HEK293 (cell line): ENCODE data around the gene PTP4A2.

ENCODE experiments used
- CTCF ChIA-PET: fragments of 350-600 bp; formaldehyde crosslinking; extraction: SDS; loops from one replicate; lab custom pipeline; 2021; ENCODE audit warnings: antibody characterized with exemption; lab: Yijun Ruan, JAX
- POLR2A ChIA-PET: fragments of 300-600 bp; formaldehyde crosslinking; extraction: SDS; loops from one replicate; lab custom pipeline; 2020; ENCODE audit warnings: antibody characterized with exemption, inconsistent platforms; lab: Yijun Ruan, JAX
- H3K27ac ChIP-seq: fragments of 200-500 bp; sonication (Bioruptor generic); 2 replicates; pipeline ENCODE4 v1.5.1; 2014; ENCODE audit warnings: low read depth, low read length, control low read depth, inconsistent platforms; ENCODE audit errors: extremely low read depth
- H3K36me3 ChIP-seq, 2 experiments: fragments of 200-500 bp in 1 of 2; sonication (Bioruptor generic) in 1 of 2; 1 replicate in 1 of 2; 2 replicates in 1 of 2; pipeline ENCODE4 v1.5.1; 2014 to 2017; ENCODE audit warnings: inconsistent platforms in 2 of 2, low read length in 2 of 2; ENCODE audit not compliant: control insufficient read depth in 2 of 2, insufficient read depth in 1 of 2
- H3K4me1 ChIP-seq: fragments of 200-500 bp; sonication (Bioruptor generic); 2 replicates; pipeline ENCODE4 v1.5.1; 2014; ENCODE audit warnings: mild to moderate bottlenecking, low read length, inconsistent platforms; ENCODE audit not compliant: control insufficient read depth, insufficient read depth
- H3K4me3 ChIP-seq: 2 replicates; pipeline ENCODE4 v1.5.1; 2011; ENCODE audit warnings: low read depth, mild to moderate bottlenecking, control low read depth, low read length, moderate library complexity
- H3K9me3 ChIP-seq: fragments of 200-500 bp; sonication (Bioruptor generic); 2 replicates; pipeline ENCODE4 v1.5.1; 2014; ENCODE audit warnings: low read depth, low read length, inconsistent platforms; ENCODE audit not compliant: control insufficient read depth, insufficient read depth
- CTCF ChIP-seq: fragments of 450-650 bp; formaldehyde crosslinking; IDR thresholded peaks from 2 replicates; pipeline ENCODE4 v1.5.1; 2016; ENCODE audit warnings: missing biosample characterization, missing genetic modification characterization
- EGR2 ChIP-seq: fragments of 450-650 bp; formaldehyde crosslinking; IDR thresholded peaks from 2 replicates; pipeline ENCODE4 v1.5.1; 2016; ENCODE audit warnings: low read depth, missing biosample characterization, missing genetic modification characterization
- GLI4 ChIP-seq: fragments of 450-650 bp; formaldehyde crosslinking; IDR thresholded peaks from 2 replicates; pipeline ENCODE4 v1.5.1; 2016; ENCODE audit warnings: missing biosample characterization, missing genetic modification characterization
- KLF10 ChIP-seq: fragments of 450-650 bp; IDR thresholded peaks from 2 replicates; pipeline ENCODE4 v1.5.1; 2018; ENCODE audit warnings: missing biosample characterization, mild to moderate bottlenecking, missing genetic modification characterization
- SP2 ChIP-seq: fragments of 450-650 bp; formaldehyde crosslinking; IDR thresholded peaks from 2 replicates; pipeline ENCODE4 v1.5.1; 2016; ENCODE audit warnings: missing biosample characterization, missing genetic modification characterization
- ZFP41 ChIP-seq: fragments of 450-650 bp; formaldehyde crosslinking; IDR thresholded peaks from 2 replicates; pipeline ENCODE4 v1.5.1; 2016; ENCODE audit warnings: missing biosample characterization, missing genetic modification characterization, borderline replicate concordance
- ZNF121 ChIP-seq: fragments of 450-650 bp; formaldehyde crosslinking; IDR thresholded peaks from 2 replicates; pipeline ENCODE4 v1.5.1; 2016; ENCODE audit warnings: missing biosample characterization, missing genetic modification characterization
- ZNF155 ChIP-seq: fragments of 450-650 bp; formaldehyde crosslinking; IDR thresholded peaks from 2 replicates; pipeline ENCODE4 v1.5.1; 2016; ENCODE audit warnings: missing biosample characterization, missing genetic modification characterization
- ZNF169 ChIP-seq: fragments of 450-650 bp; formaldehyde crosslinking; IDR thresholded peaks from 2 replicates; pipeline ENCODE4 v1.5.1; 2016; ENCODE audit warnings: missing biosample characterization, missing genetic modification characterization
- ZNF184 ChIP-seq: fragments of 450-650 bp; IDR thresholded peaks from 2 replicates; pipeline ENCODE4 v1.5.1; 2018; ENCODE audit warnings: missing biosample characterization, mild to moderate bottlenecking, missing genetic modification characterization
- ZNF214 ChIP-seq: fragments of 450-650 bp; formaldehyde crosslinking; IDR thresholded peaks from 2 replicates; pipeline ENCODE4 v1.5.1; 2017; ENCODE audit warnings: missing biosample characterization, mild to moderate bottlenecking, missing genetic modification characterization, borderline replicate concordance
- ZNF221 ChIP-seq: fragments of 450-650 bp; formaldehyde crosslinking; IDR thresholded peaks from 2 replicates; pipeline ENCODE4 v1.5.1; 2017; ENCODE audit warnings: missing biosample characterization, missing genetic modification characterization, borderline replicate concordance
- ZNF404 ChIP-seq: fragments of 450-650 bp; formaldehyde crosslinking; IDR thresholded peaks from 2 replicates; pipeline ENCODE4 v1.5.1; 2017; ENCODE audit warnings: missing biosample characterization, missing genetic modification characterization
- ZNF426 ChIP-seq: fragments of 450-650 bp; formaldehyde crosslinking; IDR thresholded peaks from 2 replicates; pipeline ENCODE4 v1.5.1; 2017; ENCODE audit warnings: missing biosample characterization, missing genetic modification characterization, mild to moderate bottlenecking, inconsistent platforms, moderate library complexity
- ZNF571 ChIP-seq: fragments of 450-650 bp; formaldehyde crosslinking; IDR thresholded peaks from 2 replicates; pipeline ENCODE4 v1.5.0; 2017; ENCODE audit warnings: missing biosample characterization, missing genetic modification characterization
- ZNF596 ChIP-seq: fragments of 450-650 bp; IDR thresholded peaks from 2 replicates; pipeline ENCODE4 v1.5.0; 2018; ENCODE audit warnings: missing biosample characterization, mild to moderate bottlenecking, missing genetic modification characterization, moderate library complexity
- ZNF629 ChIP-seq: fragments of 450-650 bp; formaldehyde crosslinking; IDR thresholded peaks from 2 replicates; pipeline ENCODE4 v1.5.1; 2017; ENCODE audit warnings: missing biosample characterization, missing genetic modification characterization
- ZNF660 ChIP-seq: fragments of 450-650 bp; IDR thresholded peaks from 2 replicates; pipeline ENCODE4 v1.5.1; 2018; ENCODE audit warnings: missing biosample characterization, mild to moderate bottlenecking, missing genetic modification characterization
- ZNF76 ChIP-seq: fragments of 450-650 bp; formaldehyde crosslinking; IDR thresholded peaks from 2 replicates; pipeline ENCODE4; 2016; ENCODE audit warnings: low read depth, missing biosample characterization, missing genetic modification characterization, borderline replicate concordance
- ZNF785 ChIP-seq: fragments of 450-650 bp; formaldehyde crosslinking; IDR thresholded peaks from 2 replicates; pipeline ENCODE4 v1.5.1; 2016; ENCODE audit warnings: missing biosample characterization, missing genetic modification characterization
- TF ChIP-seq, protein P1 (sequence below): fragments of 450-650 bp; formaldehyde crosslinking; IDR thresholded peaks from 2 replicates; pipeline ENCODE4 v1.5.1; 2016; ENCODE audit warnings: missing biosample characterization, missing genetic modification characterization
- TF ChIP-seq, protein P2 (sequence below): fragments of 450-650 bp; formaldehyde crosslinking; IDR thresholded peaks from 2 replicates; pipeline ENCODE4; 2016; ENCODE audit warnings: missing biosample characterization, missing genetic modification characterization
- TF ChIP-seq, protein P3 (sequence below): fragments of 450-650 bp; formaldehyde crosslinking; IDR thresholded peaks from 2 replicates; pipeline ENCODE4 v1.5.1; 2016; ENCODE audit warnings: missing biosample characterization, missing genetic modification characterization
- TF ChIP-seq, protein P4 (sequence below): fragments of 450-650 bp; formaldehyde crosslinking; IDR thresholded peaks from 2 replicates; pipeline ENCODE4 v1.5.1; 2016; ENCODE audit warnings: missing biosample characterization, missing genetic modification characterization, borderline replicate concordance
- TF ChIP-seq, protein P5 (sequence below): fragments of 450-650 bp; formaldehyde crosslinking; IDR thresholded peaks from 2 replicates; pipeline ENCODE4 v1.5.1; 2016; ENCODE audit warnings: missing biosample characterization, missing genetic modification characterization

The PTP4A2 gene

GRCh38 chr1:31885851-31886250 is 52.3 kb downstream of the PTP4A2 start:
- ChIA-PET POLR2A (no interaction called here), CTCF (no interaction called here)
- Histone ChIP-seq H3K36me3 (no peaks in the 10 kb centered on the region), H3K4me3 (no peak overlapping the region), H3K9me3 (no peaks in the 10 kb centered on the region), H3K27ac (no peak overlapping the region), H3K4me1 (no peaks in the 10 kb centered on the region)
- TF ChIP-seq EGR2 (tag by site-specific recombination): no peak
- TF ChIP-seq, protein P1, sequence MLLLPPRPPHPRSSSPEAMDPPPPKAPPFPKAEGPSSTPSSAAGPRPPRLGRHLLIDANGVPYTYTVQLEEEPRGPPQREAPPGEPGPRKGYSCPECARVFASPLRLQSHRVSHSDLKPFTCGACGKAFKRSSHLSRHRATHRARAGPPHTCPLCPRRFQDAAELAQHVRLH: no peak
- TF ChIP-seq, protein P2, sequence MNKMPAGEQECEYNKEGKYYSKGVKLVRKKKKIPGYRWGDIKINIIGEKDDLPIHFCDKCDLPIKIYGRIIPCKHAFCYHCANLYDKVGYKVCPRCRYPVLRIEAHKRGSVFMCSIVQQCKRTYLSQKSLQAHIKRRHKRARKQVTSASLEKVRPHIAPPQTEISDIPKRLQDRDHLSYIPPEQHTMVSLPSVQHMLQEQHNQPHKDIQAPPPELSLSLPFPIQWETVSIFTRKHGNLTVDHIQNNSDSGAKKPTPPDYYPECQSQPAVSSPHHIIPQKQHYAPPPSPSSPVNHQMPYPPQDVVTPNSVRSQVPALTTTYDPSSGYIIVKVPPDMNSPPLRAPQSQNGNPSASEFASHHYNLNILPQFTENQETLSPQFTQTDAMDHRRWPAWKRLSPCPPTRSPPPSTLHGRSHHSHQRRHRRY (tag by site-specific recombination): no peak
- TF ChIP-seq SP2 (tag by site-specific recombination): no peak
- no peak for TF ChIP-seq ZNF629 (tag by site-specific recombination)
- no peak for TF ChIP-seq ZNF121 (tag by site-specific recombination)
- TF ChIP-seq ZNF596 (tag by site-specific recombination): no peak
- TF ChIP-seq, protein P3, sequence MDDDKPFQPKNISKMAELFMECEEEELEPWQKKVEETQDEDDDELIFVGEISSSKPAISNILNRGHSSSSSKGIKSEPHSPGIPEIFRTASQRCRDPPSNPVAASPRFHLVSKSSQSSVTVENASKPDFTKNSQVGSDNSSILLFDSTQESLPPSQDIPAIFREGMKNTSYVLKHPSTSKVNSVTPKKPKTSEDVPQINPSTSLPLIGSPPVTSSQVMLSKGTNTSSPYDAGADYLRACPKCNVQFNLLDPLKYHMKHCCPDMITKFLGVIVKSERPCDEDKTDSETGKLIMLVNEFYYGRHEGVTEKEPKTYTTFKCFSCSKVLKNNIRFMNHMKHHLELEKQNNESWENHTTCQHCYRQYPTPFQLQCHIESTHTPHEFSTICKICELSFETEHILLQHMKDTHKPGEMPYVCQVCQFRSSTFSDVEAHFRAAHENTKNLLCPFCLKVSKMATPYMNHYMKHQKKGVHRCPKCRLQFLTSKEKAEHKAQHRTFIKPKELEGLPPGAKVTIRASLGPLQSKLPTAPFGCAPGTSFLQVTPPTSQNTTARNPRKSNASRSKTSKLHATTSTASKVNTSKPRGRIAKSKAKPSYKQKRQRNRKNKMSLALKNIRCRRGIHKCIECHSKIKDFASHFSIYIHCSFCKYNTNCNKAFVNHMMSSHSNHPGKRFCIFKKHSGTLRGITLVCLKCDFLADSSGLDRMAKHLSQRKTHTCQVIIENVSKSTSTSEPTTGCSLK (tag by site-specific recombination): no peak
- TF ChIP-seq ZNF184 (tag by site-specific recombination): no peak
- TF ChIP-seq, protein P4, sequence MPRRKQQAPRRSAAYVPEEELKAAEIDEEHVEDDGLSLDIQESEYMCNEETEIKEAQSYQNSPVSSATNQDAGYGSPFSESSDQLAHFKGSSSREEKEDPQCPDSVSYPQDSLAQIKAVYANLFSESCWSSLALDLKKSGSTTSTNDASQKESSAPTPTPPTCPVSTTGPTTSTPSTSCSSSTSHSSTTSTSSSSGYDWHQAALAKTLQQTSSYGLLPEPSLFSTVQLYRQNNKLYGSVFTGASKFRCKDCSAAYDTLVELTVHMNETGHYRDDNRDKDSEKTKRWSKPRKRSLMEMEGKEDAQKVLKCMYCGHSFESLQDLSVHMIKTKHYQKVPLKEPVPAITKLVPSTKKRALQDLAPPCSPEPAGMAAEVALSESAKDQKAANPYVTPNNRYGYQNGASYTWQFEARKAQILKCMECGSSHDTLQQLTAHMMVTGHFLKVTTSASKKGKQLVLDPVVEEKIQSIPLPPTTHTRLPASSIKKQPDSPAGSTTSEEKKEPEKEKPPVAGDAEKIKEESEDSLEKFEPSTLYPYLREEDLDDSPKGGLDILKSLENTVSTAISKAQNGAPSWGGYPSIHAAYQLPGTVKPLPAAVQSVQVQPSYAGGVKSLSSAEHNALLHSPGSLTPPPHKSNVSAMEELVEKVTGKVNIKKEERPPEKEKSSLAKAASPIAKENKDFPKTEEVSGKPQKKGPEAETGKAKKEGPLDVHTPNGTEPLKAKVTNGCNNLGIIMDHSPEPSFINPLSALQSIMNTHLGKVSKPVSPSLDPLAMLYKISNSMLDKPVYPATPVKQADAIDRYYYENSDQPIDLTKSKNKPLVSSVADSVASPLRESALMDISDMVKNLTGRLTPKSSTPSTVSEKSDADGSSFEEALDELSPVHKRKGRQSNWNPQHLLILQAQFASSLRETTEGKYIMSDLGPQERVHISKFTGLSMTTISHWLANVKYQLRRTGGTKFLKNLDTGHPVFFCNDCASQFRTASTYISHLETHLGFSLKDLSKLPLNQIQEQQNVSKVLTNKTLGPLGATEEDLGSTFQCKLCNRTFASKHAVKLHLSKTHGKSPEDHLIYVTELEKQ: no peak
- no peak for TF ChIP-seq ZNF76 (tag by site-specific recombination)
- TF ChIP-seq ZNF660 (tag by site-specific recombination): no peak
- TF ChIP-seq ZNF571 (tag by site-specific recombination): no peak
- no peak for TF ChIP-seq ZFP41
- no peak for TF ChIP-seq KLF10 (tag by site-specific recombination)
- TF ChIP-seq, all 188 proteins: peak for 0

DNA sequence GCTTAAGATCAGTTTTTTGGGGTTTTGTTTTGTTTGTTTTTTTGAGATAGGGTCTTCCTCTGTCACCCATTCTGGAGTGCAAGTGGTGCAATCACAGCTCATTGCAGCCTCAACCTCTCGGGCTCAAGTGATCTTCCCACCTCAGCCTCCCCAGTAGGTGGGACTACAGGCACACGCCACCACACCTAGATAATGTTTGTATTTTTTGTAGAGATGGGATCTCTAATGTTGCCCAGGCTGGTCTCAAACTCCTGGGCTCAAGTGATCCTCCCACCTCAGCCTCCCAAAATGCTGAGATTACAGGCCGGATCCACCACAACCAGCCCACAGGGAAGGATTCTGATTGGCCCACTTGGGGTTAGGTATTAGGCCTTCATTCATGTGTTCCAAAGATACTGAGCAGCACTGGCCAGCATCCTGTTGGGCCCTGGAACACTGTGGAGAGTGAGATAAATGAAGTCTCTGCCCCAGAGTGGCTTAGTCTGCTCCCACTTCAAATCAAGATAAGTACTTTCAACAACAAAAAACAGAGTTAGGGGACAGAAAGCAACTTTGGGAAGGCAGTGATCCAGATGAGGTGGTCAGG is 54.7 kb downstream of the PTP4A2 start:
- Histone ChIP-seq H3K27ac (no peak overlapping the region), H3K4me1 (no peaks in the 10 kb centered on the region), H3K4me3 (no peak overlapping the region), H3K36me3 (no peaks in the 10 kb centered on the region), H3K9me3 (no peaks in the 10 kb centered on the region)
- ChIA-PET CTCF (no interaction called here), POLR2A (no interaction called here)
- 0 out of 2 replicates have a peak, but pooled peaks have one; percentile 59 for TF ChIP-seq ZNF121 (tag by site-specific recombination)
- no peak for TF ChIP-seq ZNF426 (tag by site-specific recombination)
- TF ChIP-seq, protein P5, sequence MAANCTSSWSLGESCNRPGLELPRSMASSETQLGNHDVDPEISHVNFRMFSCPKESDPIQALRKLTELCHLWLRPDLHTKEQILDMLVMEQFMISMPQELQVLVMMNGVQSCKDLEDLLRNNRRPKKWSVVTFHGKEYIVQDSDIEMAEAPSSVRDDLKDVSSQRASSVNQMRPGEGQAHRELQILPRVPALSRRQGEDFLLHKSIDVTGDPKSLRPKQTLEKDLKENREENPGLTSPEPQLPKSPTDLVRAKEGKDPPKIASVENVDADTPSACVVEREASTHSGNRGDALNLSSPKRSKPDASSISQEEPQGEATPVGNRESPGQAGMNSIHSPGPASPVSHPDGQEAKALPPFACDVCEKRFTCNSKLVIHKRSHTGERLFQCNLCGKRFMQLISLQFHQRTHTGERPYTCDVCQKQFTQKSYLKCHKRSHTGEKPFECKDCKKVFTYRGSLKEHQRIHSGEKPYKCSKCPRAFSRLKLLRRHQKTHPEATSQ (tag by site-specific recombination): no peak
- no peak for TF ChIP-seq GLI4
- TF ChIP-seq ZNF404 (tag by site-specific recombination): no peak
- no peak for TF ChIP-seq ZNF221 (tag by site-specific recombination)
- no peak for TF ChIP-seq ZNF785 (tag by site-specific recombination)
- TF ChIP-seq ZNF169 (tag by site-specific recombination): 0 out of 2 replicates have a peak, but pooled peaks have one; percentile 21
- TF ChIP-seq CTCF (tag by site-specific recombination): 0 out of 2 replicates have a peak, but pooled peaks have one; percentile 24
- TF ChIP-seq ZNF214: no peak
- no peak for TF ChIP-seq ZNF155 (tag by site-specific recombination)
